HS-27A (cell line): Measurements from ENCODE around the gene ZNF563.

Experiments
- DNase-seq: peaks from one replicate; pipeline ENCODE4 v3.0.0-alpha.2; 2012; ENCODE audit warnings: low read depth, missing footprints

ZNF563 gene

DNA sequence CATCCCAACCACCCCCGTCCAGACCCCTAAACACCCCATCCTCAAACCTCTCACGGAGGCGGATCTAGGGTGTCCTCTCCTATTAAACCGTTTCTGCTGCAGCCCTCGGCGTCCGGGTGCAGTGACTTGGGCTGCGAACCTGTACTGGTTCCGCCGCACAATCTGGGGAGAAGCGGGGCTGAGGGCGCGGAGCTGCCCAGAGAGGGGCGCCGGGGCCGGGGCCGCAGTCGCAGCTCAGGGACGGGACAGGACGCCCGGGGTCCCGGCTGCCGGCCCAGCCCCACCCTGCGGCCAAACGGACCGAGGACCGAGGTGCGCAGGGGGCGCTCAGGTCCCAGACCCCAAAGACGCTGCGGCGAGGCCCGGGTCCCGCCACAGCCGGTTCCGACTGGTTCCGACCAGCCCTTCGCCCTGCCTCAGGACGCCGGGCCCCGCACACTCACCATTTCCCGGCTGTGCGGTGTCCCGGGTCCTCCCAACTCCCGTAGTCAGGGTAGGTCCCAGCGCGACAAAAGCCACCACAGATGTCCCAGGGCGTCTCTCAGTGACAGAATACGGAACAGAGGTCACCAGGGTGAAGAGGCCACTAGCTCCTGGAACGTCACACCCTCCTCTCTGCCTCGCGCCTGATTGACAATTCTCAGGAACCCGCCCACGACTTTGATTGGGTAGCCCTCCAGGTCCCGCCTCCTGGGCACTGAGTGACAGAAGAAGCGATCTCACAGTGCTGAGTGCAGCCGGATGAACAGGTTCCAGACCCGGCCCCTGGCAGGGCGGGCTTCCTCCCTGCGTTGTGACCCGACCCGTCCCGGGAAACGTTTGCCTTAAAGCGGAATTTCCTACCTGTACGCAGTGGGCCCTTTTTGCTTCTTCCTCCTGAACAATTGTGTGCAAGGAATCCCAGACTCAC, 38.9 kb downstream of the ZNF563 start, which contains the start of gene ZNF44:
ZNF44 (minus strand) TSS at position 635 of the 910 bp plus-strand sequence; CDS start at position 446, 189 bp downstream.
- DNase-seq: peak; percentile 85

DNA sequence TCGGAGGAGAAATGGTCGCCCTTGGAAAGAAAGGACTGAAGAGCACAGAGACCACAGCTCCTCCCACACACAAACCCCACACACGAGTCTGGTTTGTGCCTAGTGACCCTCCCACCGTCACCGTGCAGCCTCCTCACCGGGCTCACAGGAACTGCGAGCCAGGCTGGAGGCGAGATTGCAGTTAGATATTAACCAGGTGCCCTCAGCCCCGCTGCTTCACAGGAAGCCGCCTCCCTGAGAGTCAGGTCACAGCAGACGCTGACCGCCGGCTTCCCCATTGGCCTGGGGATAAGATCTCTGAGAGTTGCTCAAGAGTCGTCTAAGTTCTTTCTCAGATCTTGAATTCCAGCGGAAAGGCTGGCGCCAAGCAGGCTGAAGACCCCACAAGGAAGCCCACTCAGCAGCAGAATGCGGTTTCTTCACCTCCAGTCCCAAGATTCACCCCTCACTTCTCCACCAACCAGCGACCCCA, 39.6 kb downstream of the ZNF563 start:
- no peak for DNase-seq

DNA sequence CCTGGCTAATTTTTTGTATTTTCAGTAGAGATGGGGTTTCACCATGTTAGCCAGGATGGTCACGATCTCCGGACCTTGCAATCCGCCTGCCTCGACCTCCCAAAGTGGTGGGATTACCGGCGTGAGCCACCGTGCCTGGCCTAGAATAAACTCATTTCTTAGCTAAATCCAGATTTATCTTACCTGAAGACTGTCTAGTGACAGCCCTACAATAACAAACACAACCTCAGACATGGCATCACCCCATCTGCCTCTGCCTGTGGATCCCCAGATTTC, 43.7 kb downstream of the ZNF563 start:
- DNase-seq: no peak

DNA sequence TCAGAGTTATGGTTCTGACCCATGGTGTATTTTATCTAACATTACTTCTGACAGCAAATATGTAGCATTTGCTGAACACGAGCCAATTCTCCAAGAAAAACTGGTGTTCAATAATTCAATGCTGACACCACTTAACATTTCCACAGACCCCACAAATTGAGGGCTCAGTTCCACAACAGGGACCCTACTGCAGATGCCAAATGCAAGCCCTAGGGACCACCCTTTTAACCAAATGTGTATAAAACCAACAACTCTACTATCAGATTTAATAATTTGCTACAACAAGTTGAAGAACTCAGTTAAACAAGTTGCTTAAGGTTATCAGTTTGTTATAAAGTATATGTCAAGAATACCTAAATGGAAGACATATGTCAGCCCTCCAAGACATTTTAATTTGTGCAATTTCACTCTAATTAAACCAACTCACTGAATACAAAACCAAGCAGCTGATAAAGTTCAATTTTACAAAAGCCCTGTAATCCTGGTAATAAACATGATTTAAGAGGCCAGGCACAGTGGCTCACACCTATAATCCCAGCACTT, 45.4 kb downstream of the ZNF563 start:
- no peak for DNase-seq

DNA sequence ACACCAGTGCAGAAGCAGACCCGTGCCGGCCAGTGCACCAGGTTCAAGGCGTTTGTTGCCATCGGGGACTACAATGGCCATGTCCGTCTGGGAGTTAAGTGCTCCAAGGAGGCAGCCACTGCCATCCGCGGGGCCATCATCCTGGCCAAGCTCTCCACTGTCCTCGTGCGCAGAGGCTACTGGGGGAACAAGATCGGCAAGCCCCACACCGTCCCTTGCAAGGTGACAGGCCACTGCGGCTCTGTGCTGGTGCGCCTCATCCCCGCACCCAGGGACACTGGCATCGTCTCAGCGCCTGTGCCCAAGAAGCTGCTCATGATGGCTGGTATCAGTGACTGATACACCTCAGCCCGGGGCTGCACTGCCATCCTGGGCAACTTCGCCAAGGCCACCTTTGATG, 48.8 kb downstream of the ZNF563 start:
- DNase-seq: no peak

DNA sequence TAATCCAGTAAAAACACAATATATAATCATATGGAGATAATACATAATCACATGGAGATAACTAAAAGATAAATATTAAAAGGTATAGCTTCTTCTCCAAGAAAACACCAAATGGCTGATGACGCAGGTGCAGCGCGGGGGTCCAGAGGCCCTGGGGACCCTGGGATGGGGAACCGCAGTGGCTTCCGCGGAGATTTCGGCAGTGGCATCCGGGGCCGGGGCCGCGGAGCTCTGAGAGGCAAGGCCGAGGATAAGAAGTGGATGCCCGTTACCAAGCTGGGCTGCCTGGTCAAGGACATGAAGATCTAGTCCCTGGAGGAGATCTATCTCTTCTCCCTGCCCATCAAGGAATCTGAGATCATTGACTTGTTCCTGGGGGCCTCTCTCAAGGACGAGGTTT, 49.2 kb downstream of the ZNF563 start:
- DNase-seq: no peak

DNA sequence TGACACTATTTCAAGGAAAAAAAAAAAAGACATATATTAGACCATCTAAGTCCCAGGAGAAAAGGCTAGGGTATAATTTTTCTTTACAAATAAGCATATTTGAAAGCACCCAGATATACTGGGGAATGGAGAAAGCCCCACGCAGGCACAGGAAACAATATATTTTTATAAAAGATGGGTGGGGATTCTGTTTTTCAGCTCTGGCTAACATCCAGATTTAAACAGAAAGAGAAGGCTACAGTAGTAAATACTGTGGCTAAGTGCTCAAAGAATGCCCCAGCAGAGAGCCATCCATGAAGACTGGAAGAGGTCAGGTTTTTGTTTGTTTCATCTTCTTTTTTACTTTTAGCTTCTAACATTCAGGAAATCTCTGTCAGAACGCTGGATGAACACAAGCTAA, 54.7 kb downstream of the ZNF563 start:
- no peak for DNase-seq

DNA sequence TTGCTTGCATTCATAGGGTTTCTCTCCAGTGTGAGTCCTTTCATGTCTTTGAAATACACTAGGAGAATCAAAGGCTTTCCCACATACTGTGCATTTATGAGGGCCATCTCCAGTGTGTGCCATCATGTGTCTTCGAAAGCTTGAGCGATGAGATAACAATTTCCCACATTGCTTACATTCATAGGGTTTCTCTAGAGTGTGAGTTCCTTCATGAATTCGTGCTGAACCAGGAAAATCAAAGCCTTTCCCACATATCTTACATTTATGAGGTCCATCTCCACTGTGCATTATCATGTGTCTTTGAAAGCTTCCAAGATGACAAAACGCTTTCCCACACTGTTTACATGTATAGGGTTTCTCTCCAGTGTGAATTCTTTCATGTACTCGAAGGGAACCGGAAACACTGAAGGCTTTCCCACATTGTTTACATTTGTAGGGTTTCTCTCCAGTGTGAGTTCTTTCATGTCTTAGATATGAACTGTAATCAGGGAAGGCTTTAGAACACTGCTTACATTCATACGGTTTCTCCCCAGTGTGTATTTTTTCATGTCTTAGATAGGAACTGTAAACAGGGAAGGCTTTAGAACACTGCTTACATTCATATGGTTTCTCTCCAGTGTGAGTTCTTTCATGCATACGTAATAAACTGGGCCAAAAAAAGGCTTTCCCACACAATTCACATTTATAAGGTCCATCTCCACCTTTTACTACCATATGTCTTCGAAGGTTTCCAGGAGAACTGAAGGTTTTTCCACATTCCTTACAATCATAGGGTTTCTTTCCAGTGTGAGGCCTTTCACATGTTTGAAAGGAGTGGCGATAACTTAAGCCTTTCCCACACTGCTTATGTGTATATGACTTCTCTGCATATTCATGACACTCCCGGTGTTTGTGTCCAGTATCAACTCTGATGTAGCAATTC, 60.2 kb downstream of the ZNF563 start:
- DNase-seq: no peak

DNA sequence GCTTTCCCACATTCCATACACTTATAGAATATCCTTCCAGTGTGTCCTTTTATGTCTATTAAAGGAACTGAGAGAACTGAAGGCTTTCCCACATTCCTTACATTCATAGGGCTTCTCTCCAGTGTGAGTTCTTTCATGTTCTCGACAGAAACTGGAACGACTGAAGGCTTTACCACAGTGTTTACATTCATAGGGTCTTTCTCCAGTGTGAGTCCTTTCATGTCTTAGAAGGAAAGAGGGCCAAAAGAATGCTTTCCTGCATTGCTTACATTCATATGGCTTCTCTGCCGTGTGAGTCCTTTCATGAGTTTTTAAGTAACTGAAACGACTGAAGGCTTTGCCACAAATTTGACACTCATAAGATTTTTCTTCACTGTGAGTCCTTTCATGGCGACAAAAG, 61.0 kb downstream of the ZNF563 start:
- no peak for DNase-seq

DNA sequence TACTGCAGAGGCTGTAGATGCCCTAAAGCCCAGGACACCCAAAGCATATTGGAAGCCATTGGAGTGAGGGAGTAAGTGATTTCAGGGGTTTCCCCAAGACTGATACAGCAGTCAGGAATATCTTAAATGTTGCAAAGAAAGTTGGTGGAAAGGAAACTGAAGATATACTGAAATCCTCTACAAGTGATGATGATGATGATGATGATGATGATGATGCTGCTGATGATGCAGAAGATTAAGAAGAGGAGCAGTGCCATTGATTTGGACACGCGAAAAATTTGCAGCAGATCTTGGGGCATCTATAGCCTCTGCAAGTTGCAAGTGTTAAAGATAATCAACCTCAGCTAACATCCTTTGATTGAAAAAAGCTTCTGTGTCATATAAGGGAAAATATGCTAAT, 62.6 kb downstream of the ZNF563 start:
- DNase-seq: no peak
